OCI-LY7 (cell line): ENCODE results near the gene ADGRG6. TPM values are rescaled to one million over a fixed set of nuclear protein-coding genes. Genes with fewer than 3 reads are reported as not detected.

Source experiments
- BruUV-seq: library from RNA; stranded (reverse); fragments of 400-500 nt; replicated peaks from 2 replicates; lab custom pipeline; 2021; lab: Mats Ljungman, UMichigan
- CTCF ChIA-PET: fragments of 300-600 bp; sonication (Branson Sonifier 250); formaldehyde crosslinking; loops from one replicate; lab custom pipeline; 2022; ENCODE audit warnings: antibody characterized with exemption; ENCODE audit not compliant: unreplicated experiment; lab: Charles Lee
- POLR2A ChIA-PET: fragments of 300-600 bp; sonication (Branson Sonifier 250); formaldehyde crosslinking; loops from one replicate; lab custom pipeline; 2022; ENCODE audit warnings: antibody characterized with exemption; lab: Charles Lee
- DNase-seq: peaks from one replicate; pipeline ENCODE4 v3.0.0-alpha.2; 2015; ENCODE audit warnings: low spot score
- H2AFZ ChIP-seq: fragments of 200-600 bp; sonication (generic), shearing (Covaris generic); 2 replicates; pipeline ENCODE4 v1.6.1; 2014; ENCODE audit warnings: mild to moderate bottlenecking, antibody characterized with exemption, low read length, moderate library complexity
- H3K27ac ChIP-seq: fragments of 200-600 bp; sonication (generic); 2 replicates; pipeline ENCODE4 v1.5.1; 2014; ENCODE audit warnings: mixed run types, low read depth, mild to moderate bottlenecking, moderate library complexity, low read length, inconsistent platforms; ENCODE audit not compliant: poor library complexity, severe bottlenecking
- H3K36me3 ChIP-seq: fragments of 200-600 bp; sonication (generic); 2 replicates; pipeline ENCODE4 v1.6.1; 2014; ENCODE audit warnings: mild to moderate bottlenecking, antibody characterized with exemption, low read length, moderate library complexity, mixed read lengths; ENCODE audit not compliant: insufficient read depth
- H3K4me1 ChIP-seq: fragments of 200-600 bp; sonication (generic); 2 replicates; pipeline ENCODE4 v1.5.1; 2014; ENCODE audit warnings: mild to moderate bottlenecking, low read length; ENCODE audit not compliant: insufficient read depth, poor library complexity, severe bottlenecking
- H3K4me2 ChIP-seq: fragments of 200-600 bp; sonication (generic); 2 replicates; pipeline ENCODE4 v1.6.1; 2014; ENCODE audit warnings: mild to moderate bottlenecking, low read length
- H3K4me3 ChIP-seq: fragments of 200-600 bp; sonication (generic); 2 replicates; pipeline ENCODE4 v1.5.1; 2014; ENCODE audit warnings: mild to moderate bottlenecking, low read depth, low read length; ENCODE audit not compliant: poor library complexity, severe bottlenecking
- H3K79me2 ChIP-seq: fragments of 200-600 bp; sonication (generic); 2 replicates; pipeline ENCODE4 v1.6.1; 2016; ENCODE audit warnings: low read depth, mild to moderate bottlenecking, low read length, moderate library complexity, mixed read lengths; ENCODE audit not compliant: insufficient read depth
- H3K9me2 ChIP-seq: fragments of 200-600 bp; sonication (generic); 2 replicates; pipeline ENCODE4 v1.6.1; 2016; ENCODE audit warnings: mild to moderate bottlenecking, low read length, mixed read lengths; ENCODE audit not compliant: insufficient read depth
- H3K9me3 ChIP-seq: fragments of 200-600 bp; sonication (generic); 2 replicates; pipeline ENCODE4 v1.6.1; 2014; ENCODE audit warnings: mild to moderate bottlenecking, mixed run types, low read length, mixed read lengths
- H4K20me1 ChIP-seq: fragments of 200-600 bp; sonication (generic); 2 replicates; pipeline ENCODE4 v1.6.1; 2014; ENCODE audit warnings: mild to moderate bottlenecking, antibody characterized with exemption, low read length, moderate library complexity, mixed read lengths; ENCODE audit not compliant: insufficient read depth
- EZH2phosphoT487 ChIP-seq: fragments of 200-600 bp; sonication (generic); IDR thresholded peaks from 2 replicates; pipeline ENCODE4 v1.6.1; 2018; ENCODE audit warnings: low read depth, borderline replicate concordance, mild to moderate bottlenecking, mixed run types, antibody characterized with exemption, low read length, moderate library complexity, mixed read lengths
- intact Hi-C: fragments of 100-400 bp; cut with micrococcal nuclease; formaldehyde crosslinking; loops from one replicate; pipeline ENCODE4 v1.10.0; 2022; ENCODE audit not compliant: unreplicated experiment
- total RNA-seq, 2 experiments: library from RNA; depleted of rRNA in 1 of 2; stranded (reverse); fragments of >200 nt in 1 of 2; shearing (Covaris generic) in 1 of 2; gene quantifications; 2 replicates each; pipeline ENCODE4 v1.2.3, GENCODE V29; 2014 to 2022
- TF ChIP-seq, protein P1 (sequence below): fragments of 200-600 bp; sonication (generic); conservative IDR thresholded peaks from 2 replicates; pipeline ENCODE4 v1.5.1; 2014; ENCODE audit warnings: mild to moderate bottlenecking, antibody characterized with exemption, low read length, moderate library complexity, mixed read lengths

The ADGRG6 gene
- total RNA-seq, 2 experiments from 2014 or later: not detected

GRCh38 chr6:142296975-142297604 lies 4.7 kb upstream of the ADGRG6 start:
- no peaks in the 10 kb centered on the region for H3K4me1 ChIP-seq
- no peak overlapping the region for H3K27ac ChIP-seq
- H3K9me2 ChIP-seq: no peaks in the 10 kb centered on the region
- TF ChIP-seq, protein P1, sequence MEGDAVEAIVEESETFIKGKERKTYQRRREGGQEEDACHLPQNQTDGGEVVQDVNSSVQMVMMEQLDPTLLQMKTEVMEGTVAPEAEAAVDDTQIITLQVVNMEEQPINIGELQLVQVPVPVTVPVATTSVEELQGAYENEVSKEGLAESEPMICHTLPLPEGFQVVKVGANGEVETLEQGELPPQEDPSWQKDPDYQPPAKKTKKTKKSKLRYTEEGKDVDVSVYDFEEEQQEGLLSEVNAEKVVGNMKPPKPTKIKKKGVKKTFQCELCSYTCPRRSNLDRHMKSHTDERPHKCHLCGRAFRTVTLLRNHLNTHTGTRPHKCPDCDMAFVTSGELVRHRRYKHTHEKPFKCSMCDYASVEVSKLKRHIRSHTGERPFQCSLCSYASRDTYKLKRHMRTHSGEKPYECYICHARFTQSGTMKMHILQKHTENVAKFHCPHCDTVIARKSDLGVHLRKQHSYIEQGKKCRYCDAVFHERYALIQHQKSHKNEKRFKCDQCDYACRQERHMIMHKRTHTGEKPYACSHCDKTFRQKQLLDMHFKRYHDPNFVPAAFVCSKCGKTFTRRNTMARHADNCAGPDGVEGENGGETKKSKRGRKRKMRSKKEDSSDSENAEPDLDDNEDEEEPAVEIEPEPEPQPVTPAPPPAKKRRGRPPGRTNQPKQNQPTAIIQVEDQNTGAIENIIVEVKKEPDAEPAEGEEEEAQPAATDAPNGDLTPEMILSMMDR: no peak
- TF ChIP-seq EZH2phosphoT487: no peak
- H3K9me3 ChIP-seq: no peaks in the 10 kb centered on the region
- H3K36me3 ChIP-seq: no peaks in the 10 kb centered on the region
- no peak for DNase-seq
- H3K4me3 ChIP-seq: no peak overlapping the region
- ChIA-PET CTCF (no interaction called here), POLR2A (no interaction called here)
- H4K20me1 ChIP-seq: no peaks in the 10 kb centered on the region
- intact Hi-C loops: no loop called here
- no peak overlapping the region for H2AFZ ChIP-seq
- no peaks in the 10 kb centered on the region for H3K79me2 ChIP-seq
- H3K4me2 ChIP-seq: no peak overlapping the region
- BruUV-seq: no TSS peak

GRCh38 chr6:142297605-142297995 lies 4.2 kb upstream of the ADGRG6 start:
- BruUV-seq: no TSS peak
- Histone ChIP-seq H3K36me3 (no peaks in the 10 kb centered on the region), H4K20me1 (no peaks in the 10 kb centered on the region), H3K4me2 (no peak overlapping the region), H3K4me1 (no peaks in the 10 kb centered on the region), H2AFZ (no peak overlapping the region), H3K4me3 (no peak overlapping the region), H3K27ac (no peak overlapping the region), H3K9me3 (no peaks in the 10 kb centered on the region), H3K79me2 (no peaks in the 10 kb centered on the region), H3K9me2 (no peaks in the 10 kb centered on the region)
- intact Hi-C loops: no loop called here
- ChIA-PET POLR2A (no interaction called here), CTCF (no interaction called here)
- DNase-seq: no peak
- no peak for TF ChIP-seq EZH2phosphoT487
- TF ChIP-seq, protein P1: no peak

GRCh38 chr6:142297996-142298753 lies 3.6 kb upstream of the ADGRG6 start:
- ChIA-PET CTCF (no interaction called here), POLR2A (no interaction called here)
- no peak for DNase-seq
- H3K4me3 ChIP-seq: no peak overlapping the region
- no peaks in the 10 kb centered on the region for H3K79me2 ChIP-seq
- H2AFZ ChIP-seq: no peak overlapping the region
- H4K20me1 ChIP-seq: no peaks in the 10 kb centered on the region
- no peaks in the 10 kb centered on the region for H3K4me1 ChIP-seq
- no peak for TF ChIP-seq EZH2phosphoT487
- intact Hi-C loops: no loop called here
- H3K27ac ChIP-seq: no peak overlapping the region
- no TSS peak for BruUV-seq
- no peaks in the 10 kb centered on the region for H3K36me3 ChIP-seq
- H3K9me2 ChIP-seq: no peaks in the 10 kb centered on the region
- no peaks in the 10 kb centered on the region for H3K9me3 ChIP-seq
- H3K4me2 ChIP-seq: no peak overlapping the region
